ENCODE data around the gene CRMP1.

The CRMP1 gene

GRCh38 chr4:5809216-5809776 lies 83.6 kb downstream of the CRMP1 start:
- no peak for TF ChIP-seq CTCF (IDR thresholded peaks at IDR 0.05; ENCODE audit: insufficient read depth, low read depth, low read length, missing control alignments)
- no peak overlapping the region for H3K4me3 ChIP-seq (ENCODE audit: low read depth, low read length)
- no peak for DNase-seq (ENCODE audit: low read depth)

GRCh38 chr4:5808081-5808741 lies 84.7 kb downstream of the CRMP1 start:
- peak; percentile 0 for TF ChIP-seq CTCF (IDR thresholded peaks at IDR 0.05; ENCODE audit: insufficient read depth, low read depth, low read length, missing control alignments)
- DNase-seq (ENCODE audit: low read depth), result no peak

DNA sequence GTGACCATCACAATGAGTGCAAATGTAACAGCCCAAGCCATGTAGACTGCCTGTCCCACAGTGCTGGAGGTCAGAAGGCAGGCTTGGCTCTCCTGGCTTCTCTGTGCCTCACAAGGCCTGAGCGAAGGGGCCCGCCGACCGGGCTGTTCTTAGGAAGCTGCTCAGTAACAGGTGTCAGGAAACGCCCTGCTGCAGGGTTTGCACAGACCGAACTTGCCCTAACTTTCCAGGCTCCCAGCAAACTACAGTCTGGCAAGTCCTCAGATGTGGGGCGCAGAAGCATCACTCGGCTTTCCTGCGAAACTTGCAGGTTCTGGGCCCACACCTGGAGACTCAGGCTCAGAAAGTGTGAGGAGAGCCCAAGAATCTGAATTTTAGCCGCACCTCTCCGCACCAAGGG lies 87.6 kb downstream of the CRMP1 start:
- DNase-seq (ENCODE audit: low read depth), result no peak
- TF ChIP-seq CTCF (IDR thresholded peaks at IDR 0.05; ENCODE audit: insufficient read depth, low read depth, low read length, missing control alignments), result no peak
- no peak overlapping the region for H3K4me3 ChIP-seq (ENCODE audit: low read depth, low read length)

More at GRCh38 chr4:5808081-5808741, 84.7 kb downstream of the CRMP1 start:
- no peak overlapping the region for H3K4me3 ChIP-seq (ENCODE audit: low read depth, low read length)

DNA sequence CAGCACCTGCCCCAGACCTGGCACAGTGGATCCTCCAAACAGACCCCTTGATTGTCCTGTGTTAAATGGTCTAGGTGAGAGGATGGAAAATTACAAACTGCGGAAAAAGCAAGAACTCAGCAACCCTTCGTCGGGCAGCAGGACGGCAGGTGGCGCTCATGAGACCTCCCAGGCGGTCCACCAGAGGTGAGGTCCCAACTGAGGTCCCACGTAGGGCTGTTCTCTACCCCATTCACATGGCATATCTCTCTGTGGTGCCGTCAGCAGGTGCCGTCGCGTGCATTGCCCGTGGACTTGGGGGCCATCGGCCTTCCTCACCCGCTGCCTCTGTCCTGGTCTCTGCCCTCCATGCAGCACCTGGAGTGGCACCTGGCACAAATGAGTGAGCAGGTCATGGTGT lies 88.2 kb downstream of the CRMP1 start:
- TF ChIP-seq CTCF (IDR thresholded peaks at IDR 0.05; ENCODE audit: insufficient read depth, low read depth, low read length, missing control alignments), result peak; percentile 28
- DNase-seq (ENCODE audit: low read depth), result no peak
- no peak overlapping the region for H3K4me3 ChIP-seq (ENCODE audit: low read depth, low read length)

GRCh38 chr4:5802565-5802964 lies 90.3 kb downstream of the CRMP1 start:
- no peak for DNase-seq (ENCODE audit: low read depth)
- H3K4me3 ChIP-seq (ENCODE audit: low read depth, low read length), result no peak overlapping the region
- TF ChIP-seq CTCF (IDR thresholded peaks at IDR 0.05; ENCODE audit: insufficient read depth, low read depth, low read length, missing control alignments), result no peak

- no peak for DNase-seq (ENCODE audit: low read depth)
- H3K4me3 ChIP-seq (ENCODE audit: low read depth, low read length), result no peak overlapping the region
- no peak for TF ChIP-seq CTCF (IDR thresholded peaks at IDR 0.05; ENCODE audit: insufficient read depth, low read depth, low read length, missing control alignments)
Observed at GRCh38 chr4:5801696-5802095, 91.2 kb downstream of the CRMP1 start.

- H3K4me3 ChIP-seq (ENCODE audit: low read depth, low read length), result no peak overlapping the region
- no peak for TF ChIP-seq CTCF (IDR thresholded peaks at IDR 0.05; ENCODE audit: insufficient read depth, low read depth, low read length, missing control alignments)
- no peak for DNase-seq (ENCODE audit: low read depth)
Observed at GRCh38 chr4:5800496-5800895, 92.4 kb downstream of the CRMP1 start.

All from GM12865 (cell line).